Neural progenitor cell (in vitro differentiated cells): Measurements from ENCODE around the gene TRAF3.

Source experiments
- EZH2 ChIP-seq: fragments of 200-600 bp; sonication (generic); IDR thresholded peaks from 2 replicates; pipeline ENCODE4 v1.6.1; 2017; ENCODE audit warnings: antibody characterized with exemption, mild to moderate bottlenecking, moderate library complexity
- EZH2phosphoT487 ChIP-seq: fragments of 200-600 bp; sonication (generic); IDR thresholded peaks from 2 replicates; pipeline ENCODE4 v1.6.1; 2017; ENCODE audit warnings: antibody characterized with exemption
- TF ChIP-seq, protein P1 (sequence below): fragments of 200-600 bp; sonication (generic); IDR thresholded peaks from 2 replicates; pipeline ENCODE4 v1.5.1; 2017; ENCODE audit warnings: antibody characterized with exemption, mild to moderate bottlenecking

DNA sequence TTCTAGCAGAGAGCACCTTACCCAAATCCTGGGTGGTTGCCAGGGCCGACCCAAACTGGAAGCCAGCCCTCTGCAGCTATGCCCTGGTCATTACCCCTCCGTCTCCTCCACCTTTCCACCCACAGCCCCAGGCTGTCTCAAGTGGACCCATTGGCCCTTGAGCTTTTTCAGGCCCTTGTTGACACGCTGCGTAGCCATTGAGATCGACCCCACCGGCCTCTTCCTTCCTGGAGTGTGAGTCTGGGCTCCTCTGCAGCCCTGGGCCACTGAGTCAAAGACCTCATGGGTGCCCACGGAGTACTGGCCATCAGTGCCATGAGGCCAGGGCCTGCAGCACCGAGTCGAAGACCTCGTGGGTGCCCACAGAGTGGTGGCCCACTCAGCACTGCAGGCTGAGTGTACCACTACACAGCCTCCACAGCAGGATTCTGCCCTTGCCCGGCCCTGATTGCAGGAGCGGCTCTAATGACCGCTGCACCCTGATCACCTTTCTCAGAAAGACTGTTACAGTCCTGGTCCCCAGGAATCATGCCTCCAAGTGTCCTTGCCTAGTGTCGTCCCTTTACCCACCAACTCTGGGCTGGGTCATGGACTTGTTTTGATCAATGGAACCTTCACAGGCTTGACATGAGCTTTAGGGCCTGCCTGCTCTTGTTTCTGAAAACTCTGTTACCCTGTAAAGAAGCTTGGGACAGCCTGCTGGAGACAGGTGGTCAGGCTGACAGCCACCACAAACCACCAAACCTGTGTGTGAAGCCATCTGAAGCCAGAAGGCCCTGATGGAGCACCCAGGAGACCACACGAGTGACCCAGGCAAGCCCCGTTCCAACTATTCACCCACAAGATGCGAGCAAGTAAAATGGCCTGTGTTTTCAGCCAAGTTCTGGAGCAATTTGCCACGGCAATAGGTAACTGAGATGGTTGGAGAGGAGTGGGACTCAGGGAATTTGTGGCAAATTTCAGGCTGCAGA, 39.6 kb upstream of the TRAF3 start:
- TF ChIP-seq, protein P1, sequence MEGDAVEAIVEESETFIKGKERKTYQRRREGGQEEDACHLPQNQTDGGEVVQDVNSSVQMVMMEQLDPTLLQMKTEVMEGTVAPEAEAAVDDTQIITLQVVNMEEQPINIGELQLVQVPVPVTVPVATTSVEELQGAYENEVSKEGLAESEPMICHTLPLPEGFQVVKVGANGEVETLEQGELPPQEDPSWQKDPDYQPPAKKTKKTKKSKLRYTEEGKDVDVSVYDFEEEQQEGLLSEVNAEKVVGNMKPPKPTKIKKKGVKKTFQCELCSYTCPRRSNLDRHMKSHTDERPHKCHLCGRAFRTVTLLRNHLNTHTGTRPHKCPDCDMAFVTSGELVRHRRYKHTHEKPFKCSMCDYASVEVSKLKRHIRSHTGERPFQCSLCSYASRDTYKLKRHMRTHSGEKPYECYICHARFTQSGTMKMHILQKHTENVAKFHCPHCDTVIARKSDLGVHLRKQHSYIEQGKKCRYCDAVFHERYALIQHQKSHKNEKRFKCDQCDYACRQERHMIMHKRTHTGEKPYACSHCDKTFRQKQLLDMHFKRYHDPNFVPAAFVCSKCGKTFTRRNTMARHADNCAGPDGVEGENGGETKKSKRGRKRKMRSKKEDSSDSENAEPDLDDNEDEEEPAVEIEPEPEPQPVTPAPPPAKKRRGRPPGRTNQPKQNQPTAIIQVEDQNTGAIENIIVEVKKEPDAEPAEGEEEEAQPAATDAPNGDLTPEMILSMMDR, result no peak
- TF ChIP-seq EZH2, result no peak
- TF ChIP-seq EZH2phosphoT487, result no peak
